Central memory CD8-positive, alpha-beta T cell (primary cell): ENCODE results near the gene C5orf24.

Experiments
- ATAC-seq: fragments of 150-1000 bp; cut with Tn5 transposase; replicated peaks from 2 replicates; pipeline ENCODE4 v1.10.0; 2022; ENCODE audit warnings: mild to moderate bottlenecking, moderate FRiP score, moderate number of reproducible peaks; ENCODE audit not compliant: poor library complexity, severe bottlenecking; ENCODE audit errors: extremely low read depth
- DNase-seq, 2 donors: peaks; one replicate each; pipeline ENCODE4 v3.0.0; 2021; ENCODE audit warnings: low spot score in 2 of 2
- H3K27ac Mint-ChIP-seq: one replicate; pipeline ENCODE4 v1.8.0; 2022; ENCODE audit warnings: low read depth, mild to moderate bottlenecking, moderate library complexity, mixed read lengths
- H3K27me3 Mint-ChIP-seq: one replicate; pipeline ENCODE4 v1.8.0; 2022; ENCODE audit warnings: mixed read lengths
- H3K36me3 Mint-ChIP-seq: one replicate; pipeline ENCODE4 v1.8.0; 2022; ENCODE audit warnings: mild to moderate bottlenecking, moderate library complexity, mixed read lengths; ENCODE audit not compliant: insufficient read depth
- H3K4me1 Mint-ChIP-seq: one replicate; pipeline ENCODE4 v1.8.0; 2022; ENCODE audit warnings: mixed read lengths
- H3K4me3 Mint-ChIP-seq: one replicate; pipeline ENCODE4 v1.8.0; 2022; ENCODE audit warnings: mild to moderate bottlenecking, moderate library complexity, mixed read lengths
- H3K9me3 Mint-ChIP-seq: one replicate; pipeline ENCODE4 v1.8.0; 2022; ENCODE audit warnings: mixed read lengths

Gene C5orf24

DNA sequence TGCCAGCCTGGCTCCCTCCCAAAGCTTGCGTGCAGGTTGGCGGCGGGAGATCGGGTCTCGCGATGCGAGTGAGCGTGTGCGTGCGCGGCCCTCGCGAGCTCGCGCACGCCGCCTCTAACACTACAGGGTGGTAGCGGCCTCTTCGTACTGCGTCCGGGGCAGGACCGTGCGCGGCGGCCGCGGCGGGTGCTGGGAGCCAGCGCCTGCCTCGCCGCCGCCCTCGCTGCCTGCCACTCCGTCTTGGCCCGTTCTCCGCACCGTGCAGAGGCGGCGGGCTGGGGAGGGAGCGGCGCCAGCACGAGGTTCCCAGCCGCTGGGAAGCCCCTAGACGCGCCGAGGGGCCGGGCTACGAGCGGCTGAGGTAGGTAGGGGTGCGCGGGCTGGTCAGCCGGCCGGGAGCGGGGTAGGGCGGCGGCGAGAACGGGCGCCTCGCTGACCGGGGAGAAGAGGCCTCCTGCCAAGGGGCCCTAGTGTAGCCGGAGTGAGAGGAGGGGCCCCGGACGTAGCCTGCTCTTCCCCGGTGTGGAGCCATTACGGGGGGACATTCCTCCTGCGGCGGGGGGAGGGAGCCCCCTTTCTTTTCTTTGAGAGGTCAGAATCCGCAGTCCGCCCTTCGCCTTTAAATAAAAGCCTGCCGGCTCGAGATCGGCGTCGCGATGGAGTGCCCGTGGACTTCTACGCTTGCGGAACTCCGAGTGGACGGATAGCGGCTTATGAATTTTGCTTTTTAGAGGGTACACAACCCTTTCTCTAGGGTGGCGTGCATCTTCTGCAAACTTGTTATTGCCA is at the start of gene C5orf24:
TSS of gene C5orf24 (plus strand) at position 117 of the 789 bp plus-strand sequence. CDS start 8,933 bp downstream, outside the sequence.
- ATAC-seq (peak; percentile 96), DNase-seq (peak; percentile 80 to 85)
- no peaks in the 10 kb centered on the region for H3K27me3 Mint-ChIP-seq
- peaks cover 30% of the 10 kb centered on the region for H3K4me1 Mint-ChIP-seq
- H3K36me3 Mint-ChIP-seq = peaks cover 20% of the 10 kb centered on the region
- no peaks in the 10 kb centered on the region for H3K9me3 Mint-ChIP-seq
- peak within 1 kb of the TSS; percentile 91 for H3K27ac Mint-ChIP-seq
- peak within 1 kb of the TSS; percentile 92 for H3K4me3 Mint-ChIP-seq

DNA sequence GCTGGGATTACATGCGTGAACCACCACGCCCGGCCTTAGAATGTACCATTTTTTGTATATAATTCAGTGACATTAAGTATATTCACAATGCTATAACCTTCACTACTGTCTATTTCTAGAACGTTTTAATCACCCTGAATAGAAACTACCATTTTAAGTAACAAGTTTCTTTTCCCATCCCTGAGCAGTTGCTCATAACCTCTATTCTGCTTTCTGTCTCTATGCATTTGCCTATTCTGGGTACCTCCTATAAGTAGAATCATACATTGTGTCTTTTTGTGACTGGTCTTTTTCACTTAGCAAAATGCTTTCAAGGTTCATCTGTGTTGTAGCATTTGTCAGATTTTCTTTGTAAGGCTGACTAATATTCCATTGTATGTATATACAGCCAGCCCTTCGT is 47.3 kb upstream of the C5orf24 start:
- Mint-ChIP-seq H3K36me3 (peaks cover 58% of the 10 kb centered on the region), H3K9me3 (no peaks in the 10 kb centered on the region), H3K4me1 (no peaks in the 10 kb centered on the region), H3K4me3 (no peak overlapping the region), H3K27ac (no peak overlapping the region), H3K27me3 (no peaks in the 10 kb centered on the region)
- no peak for ATAC-seq
- no peak for DNase-seq

DNA sequence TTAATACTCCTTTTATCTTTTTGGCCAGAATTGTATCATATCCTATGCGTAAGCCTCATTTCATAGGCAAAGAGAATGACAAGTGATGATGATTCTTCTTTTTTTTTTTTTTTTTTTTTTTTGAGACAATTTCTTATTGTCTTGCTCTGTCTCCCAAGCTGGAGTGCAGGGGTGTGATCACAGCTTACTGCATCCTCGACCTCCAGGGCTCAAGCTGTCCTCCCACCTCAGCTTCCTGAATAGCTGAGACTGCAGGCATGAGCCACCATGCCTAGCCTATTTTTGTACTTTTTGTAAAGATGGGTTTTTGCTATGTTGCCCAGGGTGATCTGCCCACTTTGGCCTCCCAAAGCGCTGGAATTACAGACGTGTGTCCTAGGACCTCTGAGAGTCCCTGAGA is 41.9 kb upstream of the C5orf24 start:
- ATAC-seq (no peak), DNase-seq (no peak)
- Mint-ChIP-seq H3K27ac (no peak overlapping the region), H3K27me3 (no peaks in the 10 kb centered on the region), H3K4me3 (no peak overlapping the region), H3K4me1 (no peaks in the 10 kb centered on the region), H3K9me3 (no peaks in the 10 kb centered on the region), H3K36me3 (peaks cover 40% of the 10 kb centered on the region)

GRCh38 chr5:134813407-134813806 is 32.4 kb upstream of the C5orf24 start:
- H3K4me3 Mint-ChIP-seq = no peak overlapping the region
- peak; percentile 54 for ATAC-seq
- H3K27ac Mint-ChIP-seq = peak overlapping the region; percentile 19
- no peaks in the 10 kb centered on the region for H3K27me3 Mint-ChIP-seq
- no peak for DNase-seq
- no peaks in the 10 kb centered on the region for H3K9me3 Mint-ChIP-seq
- no peaks in the 10 kb centered on the region for H3K4me1 Mint-ChIP-seq
- H3K36me3 Mint-ChIP-seq = peaks cover 43% of the 10 kb centered on the region

DNA sequence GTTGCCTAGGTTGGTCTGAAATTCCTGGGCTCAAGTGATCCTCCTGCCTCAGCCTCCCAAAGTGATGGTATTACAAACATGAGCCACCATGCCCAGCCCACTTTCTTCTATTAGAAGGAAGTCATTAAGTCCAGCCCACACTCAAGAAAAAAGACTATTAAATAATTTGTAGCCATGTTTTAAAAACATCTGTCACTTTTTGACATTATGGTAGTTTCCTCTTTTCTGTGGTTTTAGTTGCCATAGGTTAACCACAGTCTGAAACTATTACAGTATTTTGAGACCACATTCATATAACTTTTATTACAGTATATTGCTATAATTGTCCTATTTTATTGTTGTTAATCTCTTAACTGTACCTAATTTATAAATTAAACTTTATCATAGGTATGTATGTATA is 31.9 kb upstream of the C5orf24 start:
- Mint-ChIP-seq H3K36me3 (peaks cover 44% of the 10 kb centered on the region), H3K4me1 (no peaks in the 10 kb centered on the region), H3K4me3 (no peak overlapping the region), H3K27ac (peak overlapping the region; percentile 19), H3K27me3 (no peaks in the 10 kb centered on the region), H3K9me3 (no peaks in the 10 kb centered on the region)
- ATAC-seq = peak; percentile 68
- DNase-seq = no peak

GRCh38 chr5:134817006-134817405 is 28.8 kb upstream of the C5orf24 start:
- DNase-seq (no peak), ATAC-seq (no peak)
- Mint-ChIP-seq H3K27me3 (no peaks in the 10 kb centered on the region), H3K36me3 (peaks cover 57% of the 10 kb centered on the region), H3K9me3 (no peaks in the 10 kb centered on the region), H3K27ac (no peak overlapping the region), H3K4me1 (no peaks in the 10 kb centered on the region), H3K4me3 (no peak overlapping the region)

- no peak for ATAC-seq
- no peak overlapping the region for H3K27ac Mint-ChIP-seq
Measured at GRCh38 chr5:134818776-134819175, 27.0 kb upstream of the C5orf24 start.

GRCh38 chr5:134819407-134819963 is 26.3 kb upstream of the C5orf24 start:
- Mint-ChIP-seq H3K4me1 (no peaks in the 10 kb centered on the region), H3K4me3 (no peak overlapping the region), H3K9me3 (no peaks in the 10 kb centered on the region), H3K27ac (peak overlapping the region; percentile 44), H3K36me3 (peaks cover 60% of the 10 kb centered on the region), H3K27me3 (no peaks in the 10 kb centered on the region)
- DNase-seq (no peak), ATAC-seq (no peak)

More at GRCh38 chr5:134818776-134819175, 27.0 kb upstream of the C5orf24 start:
- H3K9me3 Mint-ChIP-seq = no peaks in the 10 kb centered on the region
- peaks cover 60% of the 10 kb centered on the region for H3K36me3 Mint-ChIP-seq
- H3K4me1 Mint-ChIP-seq = no peaks in the 10 kb centered on the region
- DNase-seq = no peak
- H3K4me3 Mint-ChIP-seq = no peak overlapping the region
- no peaks in the 10 kb centered on the region for H3K27me3 Mint-ChIP-seq

GRCh38 chr5:134821841-134822240 is 23.9 kb upstream of the C5orf24 start:
- no peak overlapping the region for H3K27ac Mint-ChIP-seq
- ATAC-seq (no peak), DNase-seq (no peak)
- no peaks in the 10 kb centered on the region for H3K27me3 Mint-ChIP-seq
- H3K4me1 Mint-ChIP-seq = no peaks in the 10 kb centered on the region
- H3K36me3 Mint-ChIP-seq = peaks cover 68% of the 10 kb centered on the region
- no peaks in the 10 kb centered on the region for H3K9me3 Mint-ChIP-seq
- no peak overlapping the region for H3K4me3 Mint-ChIP-seq

DNA sequence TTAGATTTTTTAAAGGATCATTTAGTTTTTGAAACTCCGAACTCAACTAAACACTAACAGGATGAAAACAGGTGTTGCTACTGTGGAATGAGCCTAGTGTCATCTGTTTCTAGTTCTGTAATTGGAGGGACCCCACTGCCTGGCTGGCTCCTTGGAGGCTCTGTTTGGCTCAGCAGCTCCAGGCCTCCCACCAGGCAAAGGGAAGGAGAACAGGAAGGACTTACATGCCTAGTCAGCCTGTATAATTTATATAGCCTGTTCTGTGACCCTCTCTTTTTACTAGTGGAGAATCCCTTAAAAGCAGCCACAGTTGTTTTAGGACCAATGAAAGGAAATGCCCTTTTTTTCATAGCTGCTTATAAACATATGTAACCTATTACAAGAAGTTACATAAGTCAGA is 21.1 kb upstream of the C5orf24 start:
- peak overlapping the region; percentile 59 for H3K27ac Mint-ChIP-seq
- H3K4me1 Mint-ChIP-seq = no peaks in the 10 kb centered on the region
- peaks cover 57% of the 10 kb centered on the region for H3K36me3 Mint-ChIP-seq
- ATAC-seq = no peak
- H3K9me3 Mint-ChIP-seq = no peaks in the 10 kb centered on the region
- no peak for DNase-seq
- H3K4me3 Mint-ChIP-seq = no peak overlapping the region
- H3K27me3 Mint-ChIP-seq = no peaks in the 10 kb centered on the region

- Mint-ChIP-seq H3K36me3 (peaks cover 53% of the 10 kb centered on the region), H3K4me1 (no peaks in the 10 kb centered on the region), H3K9me3 (no peaks in the 10 kb centered on the region), H3K27ac (peak overlapping the region; percentile 1), H3K27me3 (no peaks in the 10 kb centered on the region), H3K4me3 (no peak overlapping the region)
- DNase-seq = no peak
- ATAC-seq = no peak
Measured at GRCh38 chr5:134825212-134825611, 20.6 kb upstream of the C5orf24 start.

- Mint-ChIP-seq H3K36me3 (peaks cover 25% of the 10 kb centered on the region), H3K9me3 (no peaks in the 10 kb centered on the region), H3K27me3 (no peaks in the 10 kb centered on the region), H3K27ac (no peak overlapping the region), H3K4me1 (no peaks in the 10 kb centered on the region), H3K4me3 (no peak overlapping the region)
- no peak for DNase-seq
- no peak for ATAC-seq
Measured at GRCh38 chr5:134833340-134834032, 12.3 kb upstream of the C5orf24 start.

GRCh38 chr5:134835623-134836022 is 10.1 kb upstream of the C5orf24 start:
- Mint-ChIP-seq H3K4me1 (no peaks in the 10 kb centered on the region), H3K4me3 (no peak overlapping the region)

More at GRCh38 chr5:134835623-134836022, 10.1 kb upstream of the C5orf24 start:
- no peak overlapping the region for H3K27ac Mint-ChIP-seq
- H3K36me3 Mint-ChIP-seq = peaks cover 20% of the 10 kb centered on the region
- DNase-seq = no peak
- H3K27me3 Mint-ChIP-seq = no peaks in the 10 kb centered on the region
- no peaks in the 10 kb centered on the region for H3K9me3 Mint-ChIP-seq
- no peak for ATAC-seq
